Stimulated activated CD8-positive, alpha-beta memory T cell treated with anti-CD3 and anti-CD28 coated beads, Interleukin-15, amount 100 ng/mL, for 48 hours (primary cell): ENCODE data around the gene EFTUD2.

Source experiments
- DNase-seq, 2 donors: peaks; one replicate each; pipeline ENCODE4 v3.0.0-alpha.2; 2020; ENCODE audit warnings: low read depth in 2 of 2

Gene EFTUD2

DNA sequence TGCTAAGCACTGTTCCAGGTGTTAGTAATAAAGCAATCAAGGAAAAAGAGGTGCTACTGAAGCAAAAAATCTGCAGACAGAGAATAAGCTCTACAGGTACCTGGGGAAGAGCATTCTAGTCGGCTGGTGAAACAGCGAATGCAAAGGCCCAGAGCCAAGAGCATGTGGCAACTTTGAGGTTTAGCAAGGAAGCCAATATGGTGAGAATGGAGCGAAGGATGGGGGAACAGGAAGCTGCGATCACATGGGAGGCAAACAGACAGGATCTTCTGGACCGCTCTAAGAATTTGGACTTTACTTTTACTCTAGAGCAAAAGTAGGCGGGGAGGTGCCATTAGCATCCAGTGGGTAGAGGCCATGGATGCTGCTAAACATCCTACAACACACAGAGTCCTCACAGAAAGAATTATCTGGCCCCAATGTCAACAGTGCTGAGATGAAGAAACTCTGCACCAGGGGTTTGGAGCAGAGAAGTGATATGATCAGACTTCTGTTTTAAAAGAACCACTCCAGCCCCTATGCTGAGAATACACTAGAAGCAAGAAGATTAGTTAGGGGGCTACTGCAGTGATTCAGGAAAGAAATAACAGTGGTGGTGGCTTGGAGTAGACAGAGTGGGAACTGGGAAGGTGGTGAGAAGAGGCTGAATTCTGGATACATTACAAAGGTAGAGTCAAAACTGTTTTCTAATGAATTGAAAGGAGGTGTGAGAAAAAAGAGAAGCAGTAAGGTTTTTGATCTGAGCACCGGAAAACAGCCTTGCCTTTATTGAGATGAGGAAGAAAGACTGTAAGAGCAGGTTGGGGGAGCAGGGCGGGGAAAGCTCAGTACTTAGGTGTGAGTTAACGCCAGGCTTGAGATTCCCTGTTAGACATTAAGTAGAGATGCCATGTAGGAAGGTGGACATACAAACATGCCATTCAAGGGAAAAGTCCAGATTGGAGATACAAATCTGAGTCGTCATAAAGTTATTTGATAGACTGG, 11.0 kb downstream of the EFTUD2 start:
- DNase-seq, result no peak

DNA sequence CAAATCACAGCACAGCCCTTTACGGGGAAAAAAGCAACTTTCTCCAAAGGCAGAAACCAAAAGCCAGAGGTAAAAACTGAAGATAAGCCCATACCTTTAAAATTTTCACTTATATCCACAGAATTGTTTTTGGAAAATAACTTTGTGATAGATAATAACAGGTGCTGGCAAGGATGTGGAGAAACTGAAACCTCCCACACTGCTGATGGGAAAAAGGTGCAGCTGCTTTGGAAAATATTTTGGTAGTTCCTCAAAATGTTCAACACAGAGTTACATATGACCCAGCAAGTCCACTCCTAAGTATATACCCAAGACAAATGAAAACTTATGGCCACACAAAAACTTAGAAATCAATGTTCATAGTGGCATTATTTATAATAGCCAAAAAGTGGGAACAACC, 12.2 kb downstream of the EFTUD2 start:
- DNase-seq, result no peak

DNA sequence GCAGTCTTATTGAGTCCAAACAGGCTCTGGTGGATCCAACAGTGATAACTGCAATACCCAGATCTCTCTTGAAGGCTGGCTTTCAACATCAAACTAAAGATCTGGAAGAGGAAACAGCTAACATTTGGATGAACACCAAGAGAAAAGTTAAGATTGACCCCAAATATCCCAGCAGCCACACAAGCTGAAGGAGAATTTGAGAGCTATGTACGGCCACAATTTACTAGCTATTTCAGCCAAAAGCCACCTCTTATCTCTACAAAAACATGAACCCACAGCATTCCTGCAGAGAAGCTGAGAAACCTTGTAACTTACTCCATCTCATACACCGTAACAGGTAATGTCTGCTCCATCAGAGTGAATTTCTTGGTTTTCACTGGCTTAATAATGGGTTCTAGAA, 14.3 kb downstream of the EFTUD2 start:
- DNase-seq, result no peak

DNA sequence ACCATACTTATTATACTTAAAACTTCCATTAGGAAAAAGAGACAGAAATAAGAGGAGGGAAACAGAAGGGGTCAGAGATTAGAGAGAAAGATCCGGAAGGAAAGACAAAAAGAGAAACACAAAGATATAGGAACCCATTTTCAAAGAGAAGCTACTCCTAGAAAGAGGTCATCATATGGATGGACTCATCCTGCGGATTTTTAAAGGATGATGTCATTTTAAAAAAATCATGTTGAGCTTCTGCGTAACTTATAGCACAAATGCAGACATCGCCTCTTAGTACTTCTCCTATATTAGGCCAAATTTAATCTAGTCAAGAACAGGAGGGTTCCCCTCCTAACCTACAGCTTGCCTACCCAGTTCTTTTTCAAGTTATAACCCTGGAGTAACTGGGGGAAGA, 18.1 kb downstream of the EFTUD2 start:
- DNase-seq, result no peak

DNA sequence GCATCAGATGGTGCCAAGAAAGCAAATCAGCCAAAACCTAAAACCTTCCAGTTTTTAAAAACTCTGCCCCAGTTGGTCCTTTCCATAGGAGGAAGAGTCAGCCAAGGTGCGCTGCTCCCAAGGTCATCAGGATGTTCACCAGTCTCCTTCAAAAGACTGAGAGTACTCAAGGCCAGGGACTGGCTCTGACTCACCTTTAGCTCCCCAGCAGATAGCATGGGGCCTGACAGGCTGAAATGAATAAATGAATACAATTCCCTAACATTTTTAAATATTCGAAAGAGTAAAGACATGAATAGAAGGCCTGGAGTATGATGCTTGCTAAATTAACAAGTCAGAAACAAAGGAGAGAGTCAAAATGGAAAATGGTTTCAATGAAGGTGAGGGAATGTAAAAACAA, 19.2 kb downstream of the EFTUD2 start:
- no peak for DNase-seq

DNA sequence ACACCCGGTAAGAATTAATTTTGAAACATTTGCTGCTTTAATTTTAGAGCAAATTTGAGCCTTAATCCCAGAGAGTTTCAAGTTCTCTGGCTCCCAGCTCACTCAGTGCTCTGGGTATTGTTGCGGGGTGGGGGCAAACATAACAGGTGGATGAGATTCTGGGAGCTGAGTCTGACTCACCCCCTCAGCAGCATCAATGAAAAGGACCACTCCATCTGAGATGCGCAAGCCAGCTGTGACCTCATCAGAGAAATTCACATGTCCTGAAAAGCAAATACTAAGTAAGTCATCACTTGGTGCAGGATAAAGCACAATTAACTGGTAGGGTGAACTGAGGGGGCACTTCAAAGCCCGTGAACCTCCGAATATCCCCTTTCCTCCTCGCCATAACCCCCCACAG, 19.9 kb downstream of the EFTUD2 start:
- no peak for DNase-seq

DNA sequence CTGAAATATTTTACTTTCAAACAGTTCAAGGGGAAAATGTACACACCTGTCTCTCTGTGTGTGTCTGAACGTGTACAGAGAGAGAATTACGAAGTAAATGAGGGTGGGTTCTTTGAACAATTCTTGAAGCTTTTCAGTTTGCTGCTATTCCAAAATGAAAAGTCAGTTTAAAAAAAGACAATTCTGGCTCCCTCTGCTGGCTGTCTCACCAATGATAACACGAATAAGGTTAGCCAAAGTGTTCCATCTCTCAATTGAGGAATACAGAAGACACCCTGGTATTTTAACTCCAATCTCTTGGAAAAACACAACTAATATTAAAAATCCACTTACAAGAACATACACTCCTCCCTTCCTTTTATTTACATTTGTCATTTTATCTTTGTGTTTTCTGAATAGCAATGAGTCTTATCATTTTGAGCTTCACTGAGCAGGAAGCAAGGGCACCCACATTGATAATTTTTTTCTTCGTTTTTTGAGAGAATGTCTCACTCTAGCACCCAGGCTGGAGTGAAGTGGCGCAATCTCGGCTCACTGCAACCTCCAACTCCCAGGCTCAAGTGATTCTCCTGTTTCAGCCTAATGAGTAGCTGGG, 20.5 kb downstream of the EFTUD2 start:
- DNase-seq, result no peak

DNA sequence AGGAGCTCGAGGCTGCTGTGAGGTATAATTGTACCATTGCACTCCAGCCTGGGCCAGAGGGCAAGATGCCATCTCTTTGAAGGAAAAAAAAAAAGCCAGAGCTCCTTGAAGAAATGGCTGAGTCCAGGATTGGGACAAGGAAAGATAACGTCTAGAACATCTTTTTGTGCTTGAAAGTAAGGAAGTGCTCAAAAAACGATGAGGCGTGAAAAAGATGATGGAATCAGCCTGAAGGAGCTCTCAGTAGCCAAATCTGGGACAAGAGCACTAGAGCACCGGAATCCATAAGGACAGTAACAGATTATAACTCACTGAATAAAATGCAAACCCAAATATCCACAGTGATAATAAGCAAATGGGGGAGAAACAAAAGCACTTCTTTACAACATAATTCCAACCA, 22.1 kb downstream of the EFTUD2 start:
- DNase-seq, result no peak

DNA sequence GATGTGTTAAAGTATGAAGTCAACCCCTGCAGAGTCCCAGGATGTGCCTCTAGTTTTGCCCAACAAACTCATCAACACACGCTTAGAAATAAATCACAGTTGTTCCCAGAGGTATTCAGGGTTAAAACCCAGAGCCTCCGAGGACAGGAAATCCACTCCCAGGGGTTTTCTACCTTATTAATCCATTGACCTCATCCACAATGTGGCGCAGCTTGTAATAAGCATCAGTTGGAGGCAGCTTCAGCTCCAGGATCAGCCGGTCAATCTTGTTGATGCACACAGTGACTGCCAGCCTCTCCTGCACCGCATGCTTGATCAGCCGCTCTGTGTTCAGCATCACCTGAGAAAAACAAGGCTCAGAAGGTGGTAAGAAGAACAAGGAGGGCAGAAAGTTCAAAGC, 23.5 kb downstream of the EFTUD2 start:
- DNase-seq, result no peak

DNA sequence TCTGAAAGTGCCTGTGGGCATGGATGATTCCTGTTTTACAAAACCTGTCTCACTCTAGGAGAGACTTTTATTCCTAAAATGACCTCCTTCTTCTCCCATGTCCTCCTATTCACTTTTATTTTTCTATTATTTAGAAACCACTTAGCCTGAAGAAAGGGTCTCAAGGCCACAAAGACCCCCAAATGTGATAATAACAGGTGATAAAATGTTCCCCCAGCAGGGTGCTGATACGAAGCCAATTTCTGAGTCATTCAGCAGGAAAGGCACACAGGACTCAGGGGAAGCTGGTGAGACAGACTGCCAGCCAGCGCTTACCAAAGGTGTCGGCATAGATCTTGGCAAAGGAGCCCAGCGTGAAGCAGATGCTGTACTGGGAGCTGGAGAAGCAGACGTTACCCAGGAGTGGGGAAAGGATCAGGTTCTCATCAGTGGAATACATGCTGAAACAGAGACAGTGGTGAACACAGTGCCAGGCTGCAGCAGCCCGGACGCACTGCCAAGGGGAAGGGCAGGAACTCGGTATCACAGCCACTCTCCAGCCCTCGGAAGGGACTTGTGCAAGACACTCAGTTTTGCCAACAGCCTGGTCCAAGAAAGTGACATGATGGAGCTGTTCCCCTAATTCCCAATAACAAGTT, 27.0 kb downstream of the EFTUD2 start:
- no peak for DNase-seq

DNA sequence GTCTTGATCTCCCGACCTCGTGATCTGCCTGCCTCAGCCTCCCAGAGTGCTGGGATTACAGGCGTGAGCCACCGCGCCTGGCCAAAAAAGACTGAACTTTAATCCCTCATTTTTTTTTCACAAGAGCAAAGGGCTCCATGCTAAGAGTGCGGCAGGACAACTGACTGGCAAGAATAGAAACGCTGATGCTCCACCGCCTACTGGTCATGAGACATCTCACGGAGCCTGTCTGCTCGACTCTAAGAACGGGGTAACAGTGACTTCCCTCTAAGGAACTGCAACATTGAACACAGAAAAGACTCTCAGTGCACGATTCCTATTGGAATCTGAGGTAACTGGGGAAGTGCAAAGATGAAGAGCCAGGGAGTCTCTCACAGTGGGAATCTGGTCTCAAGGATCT, 27.7 kb downstream of the EFTUD2 start:
- DNase-seq, result no peak

DNA sequence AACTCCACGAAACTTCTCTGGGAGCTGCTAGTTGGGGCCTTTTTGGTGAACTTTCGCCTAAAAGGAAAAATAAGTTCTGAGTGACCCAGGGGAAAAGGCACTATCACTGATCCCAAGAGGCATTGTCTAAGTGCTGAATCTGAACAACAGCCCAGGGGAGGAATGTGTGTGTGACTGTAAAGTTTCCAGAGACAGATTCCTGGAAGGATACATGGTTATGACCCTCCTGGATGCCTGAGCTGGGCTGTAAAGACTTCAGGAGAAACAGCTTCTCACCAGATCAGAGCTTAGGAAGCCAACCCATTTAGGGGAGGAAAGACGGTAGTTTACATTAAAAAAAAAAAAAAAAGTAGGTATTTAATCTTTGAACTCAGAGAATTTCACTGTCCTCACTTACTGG, 31.4 kb downstream of the EFTUD2 start:
- no peak for DNase-seq

DNA sequence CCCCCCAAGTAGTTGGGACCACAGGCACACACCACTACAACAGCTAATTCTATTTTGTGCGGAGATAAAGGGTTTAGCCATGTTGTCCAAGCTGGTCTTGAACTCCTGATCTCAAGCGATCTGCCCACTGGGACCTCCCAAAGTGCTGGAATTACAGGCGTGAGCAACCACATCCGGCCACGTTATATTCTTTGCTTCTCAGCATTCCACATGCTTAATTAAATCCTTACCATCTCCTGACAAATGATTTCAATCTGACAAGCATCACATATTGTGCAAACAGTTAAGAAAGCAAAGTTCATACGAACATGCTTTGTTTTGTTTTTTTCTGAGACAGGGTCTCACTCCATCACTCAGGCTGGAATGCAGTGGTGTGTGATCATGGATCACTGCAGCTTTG, 33.3 kb downstream of the EFTUD2 start:
- no peak for DNase-seq

DNA sequence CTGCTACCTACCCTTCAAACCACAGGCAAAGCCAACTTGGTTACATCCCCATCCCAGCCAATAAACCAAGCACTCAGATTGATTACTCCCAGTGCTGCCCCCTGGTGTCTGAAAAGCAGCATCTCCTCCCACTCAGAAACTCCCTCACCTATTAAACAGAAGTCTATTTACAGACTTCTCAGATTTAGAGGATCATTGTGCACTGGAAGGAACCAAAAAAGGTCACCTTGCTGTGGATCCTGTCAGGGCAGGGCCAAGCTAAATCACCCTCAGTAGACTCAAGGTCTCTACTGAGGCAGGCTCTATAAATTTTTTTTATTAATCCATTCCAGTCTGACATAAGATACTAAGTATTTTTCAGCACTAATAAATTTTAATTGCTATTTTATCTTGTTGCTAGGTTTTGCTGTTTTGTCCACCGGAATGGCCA, 34.0 kb downstream of the EFTUD2 start:
- peak; percentile 8 to 32 for DNase-seq

DNA sequence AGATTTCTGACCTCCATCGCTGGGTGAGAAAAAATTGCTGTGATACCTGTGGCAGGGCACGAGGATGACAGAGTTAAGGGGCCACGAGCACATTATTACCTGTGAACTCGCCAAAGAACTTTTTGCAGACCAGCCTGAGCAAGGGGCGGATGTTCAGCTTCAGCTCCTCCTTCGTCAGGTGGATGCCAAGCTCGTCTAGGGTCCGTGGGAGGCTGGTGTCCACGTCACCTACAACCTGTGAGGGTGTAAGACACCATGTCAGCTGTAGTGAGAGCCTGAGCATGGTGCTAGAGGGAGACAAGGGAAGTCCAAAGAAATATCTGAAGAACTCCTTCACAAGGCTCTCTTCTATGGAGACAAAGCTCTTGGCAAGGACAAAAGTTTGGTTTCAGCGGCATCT, 34.4 kb downstream of the EFTUD2 start:
- DNase-seq, result no peak

DNA sequence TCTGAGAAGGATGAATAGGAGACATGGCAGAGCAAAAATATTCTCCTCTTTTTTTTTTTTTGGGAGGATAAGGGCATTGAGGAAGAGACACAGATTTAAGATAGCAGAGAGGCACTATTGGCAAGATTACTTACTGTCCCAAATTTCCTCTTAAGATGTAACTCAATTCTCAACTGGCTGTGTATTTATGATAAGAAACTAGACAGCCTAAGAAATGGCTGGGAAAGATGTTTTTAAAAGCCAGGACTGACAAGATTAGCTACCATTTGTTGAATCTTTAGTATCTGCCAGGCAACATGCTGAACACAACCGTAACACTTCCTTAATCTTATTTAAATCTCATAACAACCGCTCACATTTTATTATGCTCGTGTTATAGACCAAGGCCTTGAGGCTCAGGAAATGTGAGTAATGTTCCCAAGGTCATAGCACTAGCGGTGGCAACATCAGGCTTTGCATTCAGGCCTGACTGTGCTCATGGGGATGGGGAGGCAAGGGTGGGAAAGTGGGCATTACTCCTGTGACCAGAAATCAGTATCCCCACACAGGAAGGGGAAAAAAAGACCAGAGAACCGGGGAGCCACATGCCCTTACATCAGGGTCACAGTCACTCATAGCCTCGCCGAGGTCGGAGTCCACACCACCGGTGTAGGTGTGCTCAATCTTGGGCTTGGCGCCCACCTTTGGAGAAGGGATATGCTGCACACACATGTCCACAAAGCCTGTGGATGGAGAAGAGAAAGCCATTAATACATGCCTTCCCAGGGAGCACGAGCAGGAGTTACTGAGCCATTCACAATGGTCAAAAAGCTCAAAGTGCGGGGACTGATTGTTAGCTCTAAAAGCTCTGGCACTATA, 36.0 kb downstream of the EFTUD2 start:
- no peak for DNase-seq

DNA sequence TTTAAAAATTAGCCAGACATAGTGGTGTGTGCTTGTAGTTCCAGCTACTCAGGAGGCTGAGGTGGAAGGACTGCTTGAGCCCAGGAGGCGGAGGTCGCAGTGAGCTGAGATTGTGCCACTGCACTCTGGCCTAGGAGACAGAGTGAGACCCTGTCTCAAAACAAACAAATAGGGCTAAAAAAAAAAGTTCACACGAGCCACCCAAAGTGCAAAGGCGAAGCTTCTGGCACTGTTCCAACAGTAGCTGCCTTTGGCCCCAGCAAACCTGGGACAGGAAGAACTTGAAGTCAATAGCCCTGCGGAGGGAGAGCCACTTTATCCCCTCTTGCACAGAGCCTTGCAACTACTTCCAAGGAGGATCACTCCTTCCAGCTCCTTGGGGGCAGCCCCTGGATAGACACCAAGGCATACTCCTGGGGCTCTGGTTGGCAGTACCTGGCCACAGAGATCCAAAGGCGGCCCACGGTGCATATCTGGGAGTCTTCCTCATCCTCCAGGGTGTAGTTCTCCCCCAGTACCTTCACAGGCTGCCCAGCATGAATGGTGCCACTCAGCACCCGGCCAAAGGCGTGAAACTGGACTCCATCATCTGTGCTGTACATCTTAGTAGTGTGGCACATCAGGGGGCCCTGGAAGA, 36.8 kb downstream of the EFTUD2 start:
- no peak for DNase-seq

DNA sequence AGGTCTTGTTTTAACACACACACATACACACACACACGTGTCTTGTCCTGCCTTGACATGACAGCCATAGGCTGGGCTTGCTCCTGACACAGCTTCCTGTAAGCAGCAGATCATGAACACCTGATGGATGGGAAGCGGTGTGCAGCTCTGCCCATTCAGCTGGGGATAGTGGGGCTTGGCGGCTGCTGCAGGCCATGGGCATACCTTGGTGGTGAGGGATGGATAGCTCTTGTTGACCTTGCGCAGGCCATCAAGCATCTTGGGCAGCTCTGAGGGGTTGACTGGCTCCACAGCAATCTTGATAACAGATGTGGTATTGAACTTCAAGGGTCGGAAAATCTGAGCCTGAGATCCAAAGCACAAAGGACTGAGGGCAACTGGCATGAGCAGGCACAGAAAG, 39.5 kb downstream of the EFTUD2 start:
- DNase-seq, result no peak

DNA sequence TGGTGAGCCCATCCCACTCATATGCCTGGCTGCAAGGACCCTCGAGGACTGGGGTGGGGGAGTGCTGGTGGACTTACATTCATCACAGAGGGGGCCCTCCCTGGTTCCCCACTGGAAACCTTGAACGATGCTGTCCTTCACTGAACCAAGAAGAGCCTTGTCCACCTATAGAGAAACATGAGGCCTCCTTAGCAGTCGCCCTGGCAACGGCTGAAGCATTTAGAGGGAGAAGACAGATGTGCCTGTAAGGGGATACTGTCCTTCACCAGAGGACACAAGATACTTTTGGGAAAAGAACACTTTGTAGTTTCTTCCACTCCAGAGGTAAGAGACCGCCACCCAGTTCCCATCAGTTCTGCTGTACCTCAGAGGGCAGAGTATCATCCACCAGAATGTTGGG, 45.1 kb downstream of the EFTUD2 start:
- DNase-seq, result no peak

DNA sequence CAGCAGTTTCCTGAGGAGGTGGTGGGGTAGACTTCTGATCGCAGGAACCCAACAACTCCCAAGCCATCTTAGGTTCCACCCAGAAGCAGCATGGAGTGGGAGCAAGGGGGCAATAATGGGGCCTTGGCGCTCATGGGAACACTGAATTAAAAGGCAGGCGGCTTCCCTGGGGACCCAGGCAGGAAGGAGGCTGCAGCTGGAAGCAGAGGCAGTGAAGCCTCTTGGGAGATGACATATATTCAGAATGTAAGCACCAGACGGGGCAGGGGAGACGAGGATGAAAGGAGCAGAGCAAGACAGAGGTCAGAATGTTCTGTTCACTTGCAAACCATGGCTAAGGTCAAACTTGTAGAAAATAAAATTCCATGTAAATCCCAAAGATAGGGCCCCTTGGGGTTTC, 48.6 kb downstream of the EFTUD2 start:
- DNase-seq, result no peak

DNA sequence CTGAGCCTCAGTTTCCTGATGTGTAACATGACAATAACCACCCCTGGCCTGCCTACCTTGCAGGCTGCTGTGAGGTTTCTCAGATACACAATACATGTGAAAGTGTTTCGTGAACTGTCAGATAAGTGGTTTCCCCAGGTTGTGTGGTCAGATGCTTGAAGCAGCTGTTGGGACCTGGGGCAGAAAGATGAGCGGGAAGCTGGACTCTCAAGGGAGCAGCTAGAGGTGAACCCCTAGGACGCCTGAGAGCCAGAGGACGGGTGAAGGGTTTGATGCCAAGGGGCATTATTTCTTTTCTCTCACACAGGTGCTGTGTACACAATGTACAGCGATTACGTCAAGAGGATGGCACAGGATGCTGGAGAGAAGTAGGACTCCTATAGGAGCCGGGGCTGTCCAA, 49.2 kb downstream of the EFTUD2 start:
- no peak for DNase-seq
